ENCODE measurements around the gene JAZF1.

Gene JAZF1

DNA sequence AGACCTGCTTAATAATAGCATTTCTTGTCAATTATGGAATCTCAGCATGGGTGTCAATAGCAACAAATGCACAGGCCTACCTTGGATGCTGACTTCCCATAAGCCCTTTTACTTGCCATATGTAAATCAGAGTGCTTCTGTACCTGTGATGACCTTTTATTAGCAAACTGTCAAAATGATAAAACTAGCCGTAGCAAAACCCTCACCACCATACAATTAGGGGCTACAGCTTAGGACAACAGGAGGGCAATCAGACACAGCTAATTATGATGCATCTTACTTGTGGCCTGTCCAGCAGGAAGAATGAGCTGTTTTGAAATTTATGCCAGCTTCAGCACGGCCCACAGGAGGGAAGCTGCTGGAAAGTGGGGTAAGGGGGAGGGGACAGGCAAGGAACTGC lies 239.1 kb downstream of the JAZF1 start:
- TF ChIP-seq, protein P1, sequence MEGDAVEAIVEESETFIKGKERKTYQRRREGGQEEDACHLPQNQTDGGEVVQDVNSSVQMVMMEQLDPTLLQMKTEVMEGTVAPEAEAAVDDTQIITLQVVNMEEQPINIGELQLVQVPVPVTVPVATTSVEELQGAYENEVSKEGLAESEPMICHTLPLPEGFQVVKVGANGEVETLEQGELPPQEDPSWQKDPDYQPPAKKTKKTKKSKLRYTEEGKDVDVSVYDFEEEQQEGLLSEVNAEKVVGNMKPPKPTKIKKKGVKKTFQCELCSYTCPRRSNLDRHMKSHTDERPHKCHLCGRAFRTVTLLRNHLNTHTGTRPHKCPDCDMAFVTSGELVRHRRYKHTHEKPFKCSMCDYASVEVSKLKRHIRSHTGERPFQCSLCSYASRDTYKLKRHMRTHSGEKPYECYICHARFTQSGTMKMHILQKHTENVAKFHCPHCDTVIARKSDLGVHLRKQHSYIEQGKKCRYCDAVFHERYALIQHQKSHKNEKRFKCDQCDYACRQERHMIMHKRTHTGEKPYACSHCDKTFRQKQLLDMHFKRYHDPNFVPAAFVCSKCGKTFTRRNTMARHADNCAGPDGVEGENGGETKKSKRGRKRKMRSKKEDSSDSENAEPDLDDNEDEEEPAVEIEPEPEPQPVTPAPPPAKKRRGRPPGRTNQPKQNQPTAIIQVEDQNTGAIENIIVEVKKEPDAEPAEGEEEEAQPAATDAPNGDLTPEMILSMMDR (IDR thresholded peaks at IDR 0.05; ENCODE audit: low read depth, low read length, poor library complexity, severe bottlenecking): no peak
- TF ChIP-seq EZH2phosphoT487 (IDR thresholded peaks at IDR 0.05; ENCODE audit: borderline replicate concordance, low read length): no peak

DNA sequence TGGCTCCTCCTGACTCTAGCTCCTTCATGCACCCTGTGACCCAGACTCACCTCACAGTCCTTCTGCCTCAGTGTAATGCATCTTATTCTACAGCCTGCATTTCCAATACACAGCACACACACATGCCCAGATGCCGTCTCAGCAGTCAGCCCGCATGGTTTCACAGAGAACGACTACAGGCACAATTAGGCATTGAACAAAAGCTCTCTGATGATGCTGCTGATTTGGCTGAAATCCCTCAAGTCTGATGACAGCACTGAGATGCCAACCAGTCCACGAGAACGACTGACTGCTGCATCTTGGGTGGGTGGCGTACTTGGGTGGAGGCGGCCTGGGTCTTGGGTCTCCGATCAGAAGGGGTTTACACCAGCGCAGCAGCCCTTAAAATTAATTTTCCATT lies 240.3 kb downstream of the JAZF1 start:
- Histone ChIP-seq H3K79me2 (ENCODE audit: control insufficient read depth, low read length) (no peaks in the 10 kb centered on the region), H3K36me3 (ENCODE audit: control insufficient read depth, low read length) (no peaks in the 10 kb centered on the region), H3F3A (ENCODE audit: control insufficient read depth, insufficient read depth) (no peaks in the 10 kb centered on the region), H3K4me1 (ENCODE audit: control insufficient read depth, low read length) (no peaks in the 10 kb centered on the region), H3K27me3 (ENCODE audit: control insufficient read depth, low read length) (no peaks in the 10 kb centered on the region), H3K4me2 (ENCODE audit: low read length) (no peak overlapping the region), H3K9me3 (ENCODE audit: control insufficient read depth, insufficient read depth, low read length) (no peaks in the 10 kb centered on the region), H3K9me2 (replicated peaks; ENCODE audit: control insufficient read depth, low read length) (no peaks in the 10 kb centered on the region), H3K4me3 (ENCODE audit: low read length) (no peak overlapping the region), H4K20me1 (ENCODE audit: control insufficient read depth, insufficient read depth, low read depth, low read length) (peaks cover 9% of the 10 kb centered on the region; the same call in 1 of the 2 replicates), H3K27ac (ENCODE audit: low read depth, low read length) (no peak overlapping the region)
- no peak for TF ChIP-seq EZH2phosphoT487 (IDR thresholded peaks at IDR 0.05; ENCODE audit: borderline replicate concordance, low read length)
- TF ChIP-seq, protein P1 (IDR thresholded peaks at IDR 0.05; ENCODE audit: low read depth, low read length, poor library complexity, severe bottlenecking): no peak

More for the DNA sequence above, 239.1 kb downstream of the JAZF1 start:
- no peak overlapping the region for H3K4me2 ChIP-seq (ENCODE audit: low read length)
- no peak overlapping the region for H3K4me3 ChIP-seq (ENCODE audit: low read length)
- no peaks in the 10 kb centered on the region for H3K36me3 ChIP-seq (ENCODE audit: control insufficient read depth, low read length)
- H3K4me1 ChIP-seq (ENCODE audit: control insufficient read depth, low read length): no peaks in the 10 kb centered on the region
- no peaks in the 10 kb centered on the region for H3K9me2 ChIP-seq (replicated peaks; ENCODE audit: control insufficient read depth, low read length)
- no peaks in the 10 kb centered on the region for H3K79me2 ChIP-seq (ENCODE audit: control insufficient read depth, low read length)
- H3K27me3 ChIP-seq (ENCODE audit: control insufficient read depth, low read length): no peaks in the 10 kb centered on the region
- H3K27ac ChIP-seq (ENCODE audit: low read depth, low read length): no peak overlapping the region
- H4K20me1 ChIP-seq (ENCODE audit: control insufficient read depth, insufficient read depth, low read depth, low read length): peaks cover 9% of the 10 kb centered on the region; the same call in 1 of the 2 replicates
- no peaks in the 10 kb centered on the region for H3F3A ChIP-seq (ENCODE audit: control insufficient read depth, insufficient read depth)
- no peaks in the 10 kb centered on the region for H3K9me3 ChIP-seq (ENCODE audit: control insufficient read depth, insufficient read depth, low read length)

DNA sequence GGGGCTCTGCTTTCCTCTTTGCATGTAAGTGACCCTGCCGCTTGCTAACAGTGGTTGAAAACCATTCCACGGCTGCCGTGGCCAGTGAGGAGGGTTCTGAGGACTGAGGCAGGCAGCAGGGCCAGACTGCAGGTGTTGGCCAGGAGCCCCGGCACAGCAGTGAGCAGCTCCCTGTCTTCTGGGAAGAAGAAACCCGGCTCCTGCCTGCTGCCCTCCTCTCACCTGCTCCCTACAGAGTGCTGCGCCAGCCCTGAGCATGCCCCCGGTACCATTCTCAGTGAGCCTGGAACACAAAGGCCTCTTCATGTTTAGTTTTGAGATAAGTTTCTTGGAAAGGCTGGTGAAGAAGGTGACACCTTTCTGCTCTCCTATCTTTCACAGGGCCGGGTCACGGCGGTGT lies 240.7 kb downstream of the JAZF1 start:
- no peak overlapping the region for H3K4me3 ChIP-seq (ENCODE audit: low read length)
- no peaks in the 10 kb centered on the region for H3K9me2 ChIP-seq (replicated peaks; ENCODE audit: control insufficient read depth, low read length)
- TF ChIP-seq EZH2phosphoT487 (IDR thresholded peaks at IDR 0.05; ENCODE audit: borderline replicate concordance, low read length): no peak
- TF ChIP-seq, protein P1 (IDR thresholded peaks at IDR 0.05; ENCODE audit: low read depth, low read length, poor library complexity, severe bottlenecking): no peak
- no peaks in the 10 kb centered on the region for H3K36me3 ChIP-seq (ENCODE audit: control insufficient read depth, low read length)
- H3K27me3 ChIP-seq (ENCODE audit: control insufficient read depth, low read length): no peaks in the 10 kb centered on the region
- no peaks in the 10 kb centered on the region for H3K79me2 ChIP-seq (ENCODE audit: control insufficient read depth, low read length)
- no peak overlapping the region for H3K4me2 ChIP-seq (ENCODE audit: low read length)
- peaks cover 9% of the 10 kb centered on the region; the same call in 1 of the 2 replicates for H4K20me1 ChIP-seq (ENCODE audit: control insufficient read depth, insufficient read depth, low read depth, low read length)
- no peak overlapping the region for H3K27ac ChIP-seq (ENCODE audit: low read depth, low read length)
- no peaks in the 10 kb centered on the region for H3K9me3 ChIP-seq (ENCODE audit: control insufficient read depth, insufficient read depth, low read length)
- no peaks in the 10 kb centered on the region for H3F3A ChIP-seq (ENCODE audit: control insufficient read depth, insufficient read depth)
- no peaks in the 10 kb centered on the region for H3K4me1 ChIP-seq (ENCODE audit: control insufficient read depth, low read length)

DNA sequence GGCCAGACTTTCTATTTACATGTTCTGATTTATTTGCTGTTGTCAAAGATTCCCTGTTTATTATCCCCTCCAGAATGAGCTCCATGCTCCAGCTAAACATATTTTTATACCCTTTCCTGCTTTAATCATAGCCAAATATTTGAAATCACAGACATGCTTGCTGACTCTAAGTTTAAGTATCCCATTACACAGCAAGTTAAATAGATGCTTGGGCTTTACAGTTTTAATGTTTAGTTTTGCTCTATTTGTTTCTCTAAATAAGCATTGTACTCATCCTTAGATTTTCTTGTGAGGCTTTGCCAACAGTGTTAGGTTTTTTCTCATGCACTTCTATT lies 243.9 kb downstream of the JAZF1 start:
- H3K27me3 ChIP-seq (ENCODE audit: control insufficient read depth, low read length): no peaks in the 10 kb centered on the region
- TF ChIP-seq, protein P1 (IDR thresholded peaks at IDR 0.05; ENCODE audit: low read depth, low read length, poor library complexity, severe bottlenecking): no peak
- TF ChIP-seq EZH2phosphoT487 (IDR thresholded peaks at IDR 0.05; ENCODE audit: borderline replicate concordance, low read length): no peak
- H3K79me2 ChIP-seq (ENCODE audit: control insufficient read depth, low read length): no peaks in the 10 kb centered on the region
- no peak overlapping the region for H3K4me3 ChIP-seq (ENCODE audit: low read length)
- peaks cover 9% of the 10 kb centered on the region; the same call in 1 of the 2 replicates for H4K20me1 ChIP-seq (ENCODE audit: control insufficient read depth, insufficient read depth, low read depth, low read length)
- no peak overlapping the region for H3K27ac ChIP-seq (ENCODE audit: low read depth, low read length)
- H3K36me3 ChIP-seq (ENCODE audit: control insufficient read depth, low read length): no peaks in the 10 kb centered on the region
- H3K9me2 ChIP-seq (replicated peaks; ENCODE audit: control insufficient read depth, low read length): no peaks in the 10 kb centered on the region
- no peaks in the 10 kb centered on the region for H3K4me1 ChIP-seq (ENCODE audit: control insufficient read depth, low read length)
- no peak overlapping the region for H3K4me2 ChIP-seq (ENCODE audit: low read length)
- no peaks in the 10 kb centered on the region for H3F3A ChIP-seq (ENCODE audit: control insufficient read depth, insufficient read depth)
- no peaks in the 10 kb centered on the region for H3K9me3 ChIP-seq (ENCODE audit: control insufficient read depth, insufficient read depth, low read length)

Measured in DOHH2 (cell line).